A673 (cell line): ENCODE data around the gene APOBEC2. TPM values are rescaled to one million over a fixed set of nuclear protein-coding genes. Genes with fewer than 3 reads are reported as not detected.

Experiments used
- BruUV-seq: library from RNA; stranded (reverse); fragments of 400-500 nt; replicated peaks from 2 replicates; lab custom pipeline; 2021; lab: Mats Ljungman, UMichigan
- CTCF ChIA-PET: fragments of 300-600 bp; sonication (Branson Sonifier 250); formaldehyde crosslinking; loops from one replicate; lab custom pipeline; 2022; ENCODE audit warnings: antibody characterized with exemption; lab: Charles Lee
- POLR2A ChIA-PET: fragments of 300-600 bp; sonication (Branson Sonifier 250); formaldehyde crosslinking; loops from one replicate; lab custom pipeline; 2022; ENCODE audit warnings: antibody characterized with exemption; ENCODE audit not compliant: low non-redundant PET; lab: Charles Lee
- DNase-seq: peaks from one replicate; pipeline ENCODE4 v3.0.0-alpha.2; 2015; ENCODE audit warnings: low spot score
- H3K27ac ChIP-seq: fragments of 200-600 bp; sonication (generic); 2 replicates; pipeline ENCODE4 v1.5.1; 2016; ENCODE audit warnings: mixed run types, low read depth, mild to moderate bottlenecking, mixed read lengths, antibody characterized with exemption, low read length; ENCODE audit not compliant: poor library complexity, severe bottlenecking
- H3K27me3 ChIP-seq: fragments of 200-600 bp; sonication (generic); replicated peaks from 2 replicates; pipeline ENCODE4 v1.6.1; 2017; ENCODE audit warnings: mixed run types, low read depth, mild to moderate bottlenecking, mixed read lengths, antibody characterized with exemption, low read length; ENCODE audit not compliant: insufficient read depth, poor library complexity
- H3K36me3 ChIP-seq: fragments of 200-600 bp; sonication (generic); 2 replicates; pipeline ENCODE4 v1.6.1; 2016; ENCODE audit warnings: mixed run types, mild to moderate bottlenecking, mixed read lengths, antibody characterized with exemption, low read length; ENCODE audit not compliant: insufficient read depth, poor library complexity, severe bottlenecking
- H3K4me1 ChIP-seq: fragments of 200-600 bp; sonication (generic); 2 replicates; pipeline ENCODE4 v1.6.1; 2017; ENCODE audit warnings: mixed run types, mild to moderate bottlenecking, mixed read lengths, antibody characterized with exemption, low read length; ENCODE audit not compliant: insufficient read depth, poor library complexity, severe bottlenecking
- H3K4me3 ChIP-seq: fragments of 200-600 bp; sonication (generic); 2 replicates; pipeline ENCODE4 v1.5.1; 2016; ENCODE audit warnings: low read depth, mixed run types, mild to moderate bottlenecking, mixed read lengths, low read length; ENCODE audit not compliant: poor library complexity, severe bottlenecking
- H3K9me3 ChIP-seq: fragments of 200-600 bp; sonication (generic); 2 replicates; pipeline ENCODE4 v1.6.1; 2016; ENCODE audit warnings: mixed run types, low read depth, mild to moderate bottlenecking, mixed read lengths, antibody characterized with exemption, low read length; ENCODE audit not compliant: poor library complexity, severe bottlenecking
- EZH2 ChIP-seq: fragments of 200-600 bp; sonication (generic); IDR thresholded peaks from 2 replicates; pipeline ENCODE4 v1.6.1; 2017; ENCODE audit warnings: borderline replicate concordance, low read depth, mild to moderate bottlenecking, mixed read lengths, antibody characterized with exemption, low read length; ENCODE audit not compliant: poor library complexity, severe bottlenecking
- intact Hi-C: fragments of 100-400 bp; cut with micrococcal nuclease; formaldehyde crosslinking; loops from one replicate; pipeline ENCODE4 v1.10.0; 2022; ENCODE audit not compliant: unreplicated experiment
- total RNA-seq: library from RNA; stranded (reverse); gene quantifications from 2 replicates; pipeline ENCODE4 v1.2.3, GENCODE V29; 2021
- TF ChIP-seq, protein P1 (sequence below): fragments of 300-800, 200-600 bp; sonication (generic); conservative IDR thresholded peaks from 2 replicates; pipeline ENCODE4 v1.5.1; 2017; ENCODE audit warnings: low read depth, mild to moderate bottlenecking, antibody characterized with exemption, low read length, moderate library complexity, mixed read lengths

The APOBEC2 gene
- total RNA-seq, 1 experiment from 2014 or later = not detected

DNA sequence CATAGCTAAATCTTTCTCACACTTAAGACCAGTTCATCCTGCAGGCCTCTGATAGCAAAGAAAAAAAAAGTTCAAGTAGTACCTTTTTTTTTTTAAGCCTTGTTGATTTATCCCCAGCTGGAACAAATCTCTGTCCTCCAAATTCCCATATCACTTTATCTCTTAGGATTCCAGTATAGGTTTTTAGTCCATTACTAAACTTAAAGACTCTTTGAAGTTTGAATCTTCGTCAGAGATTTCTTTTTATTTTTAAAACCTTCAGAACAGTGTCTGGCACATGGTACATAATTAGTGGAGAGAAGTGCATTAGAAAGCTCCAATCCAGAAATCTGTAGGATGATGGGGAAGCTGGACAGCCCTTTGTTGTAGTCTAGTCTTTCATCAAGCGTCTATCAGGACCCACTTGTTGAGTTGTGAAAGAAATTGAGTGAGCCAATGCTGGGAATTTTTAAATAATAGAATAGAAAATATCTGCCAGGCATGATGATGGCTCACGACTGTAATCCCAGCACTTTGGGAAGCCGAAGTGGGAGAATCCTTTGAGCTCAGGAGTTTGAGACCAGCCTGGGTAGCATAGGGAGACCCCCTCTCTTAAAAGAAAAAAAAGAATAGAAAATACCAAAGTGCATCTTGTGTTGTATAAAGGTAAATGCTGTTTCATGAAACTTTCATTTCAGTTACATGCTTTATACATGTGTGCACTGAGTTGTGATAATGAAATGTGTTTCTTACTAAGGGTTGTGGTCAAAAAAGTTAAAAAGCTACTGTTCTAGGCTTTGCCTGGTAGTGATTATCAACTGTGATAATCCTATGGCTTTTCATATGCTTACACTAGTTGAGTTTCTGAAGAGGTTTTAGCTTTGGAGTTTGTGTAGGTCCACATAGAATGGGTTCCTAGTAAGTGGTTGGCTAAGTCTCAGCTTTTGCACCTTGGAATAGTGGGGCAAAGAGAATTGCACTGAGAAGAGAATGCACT is 22.9 kb downstream of the APOBEC2 start:
- intact Hi-C loops = no loop called here
- H3K27ac ChIP-seq = peak overlapping the region; percentile 14

DNA sequence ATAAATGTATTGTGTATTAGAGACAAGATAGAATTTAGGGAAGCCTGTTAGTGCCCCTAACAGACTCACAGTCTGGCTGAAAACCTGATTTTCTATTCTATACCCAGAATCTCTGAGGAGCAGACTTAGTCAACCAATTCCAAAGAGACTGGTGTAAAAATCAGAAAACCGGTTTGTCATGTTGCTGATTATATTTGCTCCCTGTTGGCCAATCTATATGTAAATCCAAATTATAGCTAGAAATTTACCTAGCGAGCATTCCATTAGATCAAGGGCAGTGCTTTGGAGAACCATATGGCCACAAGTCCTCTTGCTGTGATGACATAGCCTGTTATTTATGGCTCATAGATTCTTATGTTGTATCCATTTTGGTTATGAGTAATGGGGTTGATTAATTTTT is 24.5 kb downstream of the APOBEC2 start:
- peaks cover 17% of the 10 kb centered on the region for H3K4me1 ChIP-seq
- no peaks in the 10 kb centered on the region for H3K27me3 ChIP-seq
- DNase-seq = no peak
- peaks cover 22% of the 10 kb centered on the region for H3K36me3 ChIP-seq
- no TSS peak for BruUV-seq
- H3K9me3 ChIP-seq = no peaks in the 10 kb centered on the region
- ChIA-PET CTCF (no interaction called here), POLR2A (no interaction called here)
- no peak overlapping the region for H3K27ac ChIP-seq
- TF ChIP-seq, protein P1, sequence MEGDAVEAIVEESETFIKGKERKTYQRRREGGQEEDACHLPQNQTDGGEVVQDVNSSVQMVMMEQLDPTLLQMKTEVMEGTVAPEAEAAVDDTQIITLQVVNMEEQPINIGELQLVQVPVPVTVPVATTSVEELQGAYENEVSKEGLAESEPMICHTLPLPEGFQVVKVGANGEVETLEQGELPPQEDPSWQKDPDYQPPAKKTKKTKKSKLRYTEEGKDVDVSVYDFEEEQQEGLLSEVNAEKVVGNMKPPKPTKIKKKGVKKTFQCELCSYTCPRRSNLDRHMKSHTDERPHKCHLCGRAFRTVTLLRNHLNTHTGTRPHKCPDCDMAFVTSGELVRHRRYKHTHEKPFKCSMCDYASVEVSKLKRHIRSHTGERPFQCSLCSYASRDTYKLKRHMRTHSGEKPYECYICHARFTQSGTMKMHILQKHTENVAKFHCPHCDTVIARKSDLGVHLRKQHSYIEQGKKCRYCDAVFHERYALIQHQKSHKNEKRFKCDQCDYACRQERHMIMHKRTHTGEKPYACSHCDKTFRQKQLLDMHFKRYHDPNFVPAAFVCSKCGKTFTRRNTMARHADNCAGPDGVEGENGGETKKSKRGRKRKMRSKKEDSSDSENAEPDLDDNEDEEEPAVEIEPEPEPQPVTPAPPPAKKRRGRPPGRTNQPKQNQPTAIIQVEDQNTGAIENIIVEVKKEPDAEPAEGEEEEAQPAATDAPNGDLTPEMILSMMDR = no peak
- no peak for TF ChIP-seq EZH2
- intact Hi-C loops = no loop called here
- H3K4me3 ChIP-seq = no peak overlapping the region

More for the DNA sequence above, 22.9 kb downstream of the APOBEC2 start:
- CTCF ChIA-PET = interaction anchor here (0.6 kb wide), 1 partner anchor 349 kb away, joined by 3 read pairs; no protein-coding TSS in a partner anchor
- DNase-seq = no peak
- Histone ChIP-seq H3K4me3 (no peak overlapping the region), H3K36me3 (peaks cover 21% of the 10 kb centered on the region), H3K4me1 (peaks cover 21% of the 10 kb centered on the region), H3K27me3 (no peaks in the 10 kb centered on the region), H3K9me3 (no peaks in the 10 kb centered on the region)
- no TSS peak for BruUV-seq
- TF ChIP-seq, protein P1 = no peak
- no peak for TF ChIP-seq EZH2
- POLR2A ChIA-PET = no interaction called here

DNA sequence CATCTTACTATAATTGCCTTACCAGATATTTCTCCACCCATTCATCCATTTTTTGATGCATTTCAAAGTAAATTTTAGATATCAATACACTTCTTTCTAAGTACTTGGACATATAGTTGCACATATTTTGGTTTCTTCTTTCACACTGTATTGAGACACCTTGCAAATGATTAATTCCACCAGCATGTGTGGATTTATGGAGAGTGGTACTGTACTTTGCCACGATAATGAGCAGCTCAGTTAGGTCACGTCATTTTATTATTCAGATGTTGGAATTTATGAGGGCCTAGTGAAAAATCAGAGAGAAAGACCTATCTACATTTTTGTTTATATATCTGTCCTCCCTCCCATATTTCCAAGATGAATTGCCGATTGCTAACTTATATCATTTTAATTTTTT is 25.1 kb downstream of the APOBEC2 start:
- Histone ChIP-seq H3K27me3 (no peaks in the 10 kb centered on the region), H3K36me3 (peaks cover 22% of the 10 kb centered on the region), H3K9me3 (no peaks in the 10 kb centered on the region), H3K4me3 (no peak overlapping the region), H3K27ac (no peak overlapping the region), H3K4me1 (peaks cover 17% of the 10 kb centered on the region)
- no peak for TF ChIP-seq EZH2
- TF ChIP-seq, protein P1 = no peak
- ChIA-PET CTCF (no interaction called here), POLR2A (no interaction called here)
- DNase-seq = no peak
- intact Hi-C loops = no loop called here
- no TSS peak for BruUV-seq
